ENCODE results near the gene SYNDIG1. TPM values are rescaled to one million over a fixed set of nuclear protein-coding genes. Genes with fewer than 3 reads are reported as not detected.

The SYNDIG1 gene
- polyA plus RNA-seq, 1 experiment = 1.7 TPM

- no peaks in the 10 kb centered on the region for H3K27me3 ChIP-seq (ENCODE audit: control insufficient read depth, insufficient read depth, low read length)
- no peak for DNase-seq (ENCODE audit: low read depth)
- H3K36me3 ChIP-seq (ENCODE audit: control insufficient read depth, insufficient read depth, low read length) = no peaks in the 10 kb centered on the region
- ChIA-PET CTCF (no interaction called here), POLR2A (no interaction called here)
- TF ChIP-seq CTCF (IDR thresholded peaks at IDR 0.05; ENCODE audit: insufficient read depth, low read depth, low read length) = no peak
- no peak overlapping the region for H3K4me3 ChIP-seq (ENCODE audit: low read depth, low read length)
These were observed 28.4 kb downstream of the SYNDIG1 start for GRCh38 chr20:24497851-24498250.

- Histone ChIP-seq H3K36me3 (ENCODE audit: control insufficient read depth, insufficient read depth, low read length) (no peaks in the 10 kb centered on the region), H3K27me3 (ENCODE audit: control insufficient read depth, insufficient read depth, low read length) (no peaks in the 10 kb centered on the region), H3K4me3 (ENCODE audit: low read depth, low read length) (no peak overlapping the region)
- ChIA-PET POLR2A (no interaction called here), CTCF (no interaction called here)
- no peak for TF ChIP-seq CTCF (IDR thresholded peaks at IDR 0.05; ENCODE audit: insufficient read depth, low read depth, low read length)
- no peak for DNase-seq (ENCODE audit: low read depth)
These were observed 29.2 kb downstream of the SYNDIG1 start for GRCh38 chr20:24498641-24499040.

GRCh38 chr20:24499472-24499871, 30.0 kb downstream of the SYNDIG1 start:
- no peak for DNase-seq (ENCODE audit: low read depth)
- ChIA-PET POLR2A (no interaction called here), CTCF (no interaction called here)
- Histone ChIP-seq H3K27me3 (ENCODE audit: control insufficient read depth, insufficient read depth, low read length) (no peaks in the 10 kb centered on the region), H3K36me3 (ENCODE audit: control insufficient read depth, insufficient read depth, low read length) (no peaks in the 10 kb centered on the region), H3K4me3 (ENCODE audit: low read depth, low read length) (no peak overlapping the region)
- TF ChIP-seq CTCF (IDR thresholded peaks at IDR 0.05; ENCODE audit: insufficient read depth, low read depth, low read length) = no peak

GRCh38 chr20:24501764-24502556, 32.5 kb downstream of the SYNDIG1 start:
- POLR2A ChIA-PET = no interaction called here

GRCh38 chr20:24502661-24503060, 33.2 kb downstream of the SYNDIG1 start:
- CTCF ChIA-PET = no interaction called here
- Histone ChIP-seq H3K4me3 (ENCODE audit: low read depth, low read length) (no peak overlapping the region), H3K27me3 (ENCODE audit: control insufficient read depth, insufficient read depth, low read length) (no peaks in the 10 kb centered on the region), H3K36me3 (ENCODE audit: control insufficient read depth, insufficient read depth, low read length) (no peaks in the 10 kb centered on the region)
- POLR2A ChIA-PET = no interaction called here
- no peak for TF ChIP-seq CTCF (IDR thresholded peaks at IDR 0.05; ENCODE audit: insufficient read depth, low read depth, low read length)
- DNase-seq (ENCODE audit: low read depth) = no peak

More at GRCh38 chr20:24501764-24502556, 32.5 kb downstream of the SYNDIG1 start:
- H3K4me3 ChIP-seq (ENCODE audit: low read depth, low read length) = no peak overlapping the region
- H3K27me3 ChIP-seq (ENCODE audit: control insufficient read depth, insufficient read depth, low read length) = no peaks in the 10 kb centered on the region
- CTCF ChIA-PET = interaction anchor here (0.7 kb wide), 1 partner anchor 429 kb away, joined by 3 read pairs; no protein-coding TSS in a partner anchor
- H3K36me3 ChIP-seq (ENCODE audit: control insufficient read depth, insufficient read depth, low read length) = no peaks in the 10 kb centered on the region
- no peak for TF ChIP-seq CTCF (IDR thresholded peaks at IDR 0.05; ENCODE audit: insufficient read depth, low read depth, low read length)
- peak; percentile 64 for DNase-seq (ENCODE audit: low read depth)

All from BJ (cell line).